ENCODE data around the gene EPO.
A peak's percentile ranks its signal among the peaks of the same experiment; 100 is the strongest.
"Not testable (repeated sequence)": the region's sequence is repeated elsewhere in the genome, so short reads cannot be mapped to it uniquely, and the experiment has no call there.

The EPO gene

DNA sequence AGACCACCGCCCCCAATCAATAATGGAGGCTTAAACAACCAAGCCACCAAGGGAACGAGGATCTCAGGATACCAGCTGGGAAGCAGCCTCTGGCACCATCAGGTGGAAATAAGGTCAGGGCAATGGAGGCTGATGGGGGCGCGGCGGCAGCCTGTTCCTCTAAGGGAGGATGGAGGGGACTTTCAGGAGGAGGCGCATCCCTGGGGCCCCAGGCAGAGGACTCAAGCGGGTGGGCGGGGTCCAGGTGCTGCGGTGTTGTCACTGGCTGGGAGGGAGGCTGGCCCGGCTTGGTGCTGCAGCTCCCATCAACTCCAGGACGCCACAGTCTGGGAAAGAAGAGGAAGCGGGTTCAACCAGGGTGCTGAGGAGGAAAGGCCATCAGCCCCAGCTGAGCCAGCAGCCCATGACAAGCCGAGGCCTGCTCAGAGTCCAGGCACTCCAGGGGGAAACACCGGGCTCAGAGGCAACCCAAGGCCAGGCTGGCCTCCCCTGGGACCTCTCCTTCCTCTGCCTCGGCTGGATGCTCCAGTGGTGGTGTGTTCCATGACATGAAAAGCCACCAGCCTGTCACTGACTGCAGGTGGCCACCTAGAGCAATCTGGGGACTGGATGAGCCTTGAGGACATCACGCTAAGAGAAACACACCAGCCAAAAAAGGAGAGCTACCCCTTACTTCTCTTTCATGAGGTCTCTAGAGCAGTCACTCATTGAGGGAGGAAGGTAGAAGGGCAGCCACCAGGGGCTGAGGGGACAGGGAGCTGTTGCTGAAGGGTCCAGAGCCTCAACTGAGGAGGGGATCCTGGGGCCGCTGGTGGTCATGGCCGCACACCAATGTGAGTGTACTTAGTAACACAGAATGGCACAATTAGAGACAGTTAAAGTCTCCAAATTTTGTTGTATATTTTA, 30.8 kb upstream of the EPO start:
- no peak overlapping the region for H3K4me3 ChIP-seq (ENCODE audit: insufficient read depth, low read depth, low read length)
- H3K27ac ChIP-seq (ENCODE audit: insufficient read depth, low read depth, low read length, poor library complexity, severe bottlenecking), result no peak overlapping the region
- peaks cover 33% of the 10 kb centered on the region for H3K36me3 ChIP-seq (ENCODE audit: control insufficient read depth, insufficient read depth, low read length)
- H3K9me3 ChIP-seq (ENCODE audit: control insufficient read depth, low read length), result no peaks in the 10 kb centered on the region
- WGBS, 2 experiments, result 92 to 93% methylated on average over 18 of the region's 18 CpGs
- H3K27me3 ChIP-seq (ENCODE audit: control insufficient read depth, insufficient read depth, low read length, poor library complexity, severe bottlenecking), result no peaks in the 10 kb centered on the region
- H3K4me1 ChIP-seq (ENCODE audit: control insufficient read depth, insufficient read depth, low read length), result peaks cover 18% of the 10 kb centered on the region

DNA sequence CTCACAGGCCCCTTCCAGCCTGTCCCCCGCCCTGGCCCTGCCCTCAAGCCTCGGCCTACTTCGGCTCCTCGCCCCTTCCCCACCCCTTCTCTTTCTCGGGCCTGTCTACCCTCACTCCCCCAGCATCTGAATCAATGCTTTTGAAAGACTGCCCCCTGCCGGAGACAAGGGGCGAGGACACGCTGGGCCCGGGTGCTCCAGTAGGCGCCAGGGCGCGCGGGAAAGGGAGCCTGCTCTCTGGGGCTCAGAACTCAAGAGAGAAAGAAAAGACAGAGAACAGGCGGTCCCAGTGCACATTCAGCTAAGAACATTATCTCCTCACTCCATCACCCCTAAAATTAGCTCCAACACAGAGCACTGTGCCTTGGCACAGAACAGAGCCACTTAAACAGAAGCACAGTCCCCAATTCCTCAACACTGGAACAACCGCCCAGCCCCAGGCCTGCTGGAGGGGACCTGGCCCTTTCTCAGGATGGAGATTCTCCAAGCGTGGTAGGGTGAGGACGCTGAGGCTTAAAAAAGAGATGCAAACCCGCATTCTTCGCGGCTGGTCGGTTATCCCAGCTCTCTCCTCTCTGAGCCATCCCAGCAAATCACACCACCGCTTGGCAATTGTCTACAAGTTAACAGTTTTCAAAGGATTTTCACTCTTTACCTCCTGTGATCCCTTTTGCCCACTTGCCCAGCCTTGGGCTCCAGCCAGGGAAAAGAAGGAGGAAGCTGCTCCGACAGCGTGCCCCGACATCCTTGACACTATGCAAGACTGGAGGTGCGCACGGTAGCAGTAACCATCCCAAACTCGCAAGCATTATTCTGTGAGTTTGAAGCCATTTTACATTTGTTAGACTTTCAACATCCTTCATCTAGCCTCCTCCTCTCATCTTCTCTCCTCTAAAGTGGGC, 28.3 kb upstream of the EPO start:
- Histone ChIP-seq H3K27ac (ENCODE audit: insufficient read depth, low read depth, low read length, poor library complexity, severe bottlenecking) (peak overlapping the region; percentile 38), H3K9me3 (ENCODE audit: control insufficient read depth, low read length) (no peaks in the 10 kb centered on the region), H3K4me1 (ENCODE audit: control insufficient read depth, insufficient read depth, low read length) (peaks cover 18% of the 10 kb centered on the region), H3K4me3 (ENCODE audit: insufficient read depth, low read depth, low read length) (peak overlapping the region; percentile 92), H3K36me3 (ENCODE audit: control insufficient read depth, insufficient read depth, low read length) (peaks cover 15% of the 10 kb centered on the region), H3K27me3 (ENCODE audit: control insufficient read depth, insufficient read depth, low read length, poor library complexity, severe bottlenecking) (peaks cover 15% of the 10 kb centered on the region)
- WGBS, 2 experiments, result 18 to 19% methylated on average over 28 of the region's 28 CpGs

DNA sequence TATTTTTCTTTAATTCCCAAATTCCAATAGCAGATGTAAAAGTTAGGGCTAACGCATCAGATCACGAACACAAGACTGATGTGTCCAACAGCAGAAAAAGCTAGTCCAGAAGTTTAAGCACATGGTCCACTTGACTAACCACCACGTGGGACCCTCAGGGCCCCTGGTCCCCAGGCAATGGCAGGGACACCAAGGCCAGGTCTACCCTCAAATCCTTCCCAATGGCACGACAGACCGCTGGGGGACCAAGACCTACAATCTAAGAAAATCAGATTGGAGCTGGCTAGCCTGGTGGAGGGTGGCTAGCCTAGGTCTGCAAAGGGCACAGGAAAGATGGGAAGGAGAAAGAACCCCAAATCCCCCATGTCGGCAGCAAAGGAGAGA, 27.7 kb upstream of the EPO start:
- 58 to 62% methylated on average over 6 of the region's 6 CpGs for WGBS, 2 experiments
- H3K9me3 ChIP-seq (ENCODE audit: control insufficient read depth, low read length), result no peaks in the 10 kb centered on the region
- no peak overlapping the region for H3K27ac ChIP-seq (ENCODE audit: insufficient read depth, low read depth, low read length, poor library complexity, severe bottlenecking)
- H3K4me1 ChIP-seq (ENCODE audit: control insufficient read depth, insufficient read depth, low read length), result peaks cover 18% of the 10 kb centered on the region
- peaks cover 8% of the 10 kb centered on the region for H3K36me3 ChIP-seq (ENCODE audit: control insufficient read depth, insufficient read depth, low read length)
- peak overlapping the region; percentile 92 for H3K4me3 ChIP-seq (ENCODE audit: insufficient read depth, low read depth, low read length)
- H3K27me3 ChIP-seq (ENCODE audit: control insufficient read depth, insufficient read depth, low read length, poor library complexity, severe bottlenecking), result peaks cover 15% of the 10 kb centered on the region

DNA sequence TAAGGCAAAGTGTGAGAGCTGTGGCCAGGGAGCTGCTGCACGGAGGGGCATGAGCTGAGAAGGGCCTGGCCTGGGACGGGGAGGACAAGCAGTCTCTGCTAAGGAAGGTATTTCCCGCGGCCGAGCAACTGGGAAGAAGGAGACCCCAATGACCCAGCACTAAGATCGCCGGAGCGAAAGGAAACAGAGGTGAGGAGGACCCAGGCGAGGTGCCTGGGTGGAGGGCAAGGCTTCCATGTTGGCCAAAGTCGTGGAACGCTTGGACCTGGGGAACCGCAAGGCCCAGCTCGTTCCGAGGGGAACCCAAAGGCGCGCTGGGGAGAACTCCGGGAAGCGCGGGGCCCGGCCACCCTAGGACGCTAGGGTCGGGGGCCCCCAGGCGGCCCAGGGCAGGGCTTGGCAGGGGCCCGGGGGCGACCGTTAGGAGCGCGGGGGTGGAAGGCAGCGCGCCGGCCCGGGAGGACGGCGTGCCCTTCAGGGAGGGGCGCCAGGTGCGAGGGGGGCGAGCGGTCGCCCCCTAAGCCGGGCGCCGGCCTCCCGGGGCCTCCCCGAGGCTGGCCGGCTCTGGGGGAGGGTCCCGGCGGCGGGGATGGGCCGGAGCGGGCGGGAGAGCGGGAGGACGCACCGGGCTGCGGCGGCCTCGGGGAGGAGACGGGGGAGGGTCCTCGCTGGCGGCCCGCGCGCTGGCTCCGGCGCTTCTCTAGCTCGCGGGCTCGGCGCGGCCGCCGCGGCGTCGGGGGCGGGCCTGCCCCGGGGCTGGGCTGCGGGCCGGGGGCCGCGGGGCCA, 26.8 kb upstream of the EPO start:
- H3K9me3 ChIP-seq (ENCODE audit: control insufficient read depth, low read length), result no peaks in the 10 kb centered on the region
- peak overlapping the region; percentile 92 for H3K4me3 ChIP-seq (ENCODE audit: insufficient read depth, low read depth, low read length)
- H3K27me3 ChIP-seq (ENCODE audit: control insufficient read depth, insufficient read depth, low read length, poor library complexity, severe bottlenecking), result peaks cover 15% of the 10 kb centered on the region
- peak overlapping the region; percentile 71 for H3K27ac ChIP-seq (ENCODE audit: insufficient read depth, low read depth, low read length, poor library complexity, severe bottlenecking)
- H3K36me3 ChIP-seq (ENCODE audit: control insufficient read depth, insufficient read depth, low read length), result peaks cover 4% of the 10 kb centered on the region
- 0 to 1% methylated on average over 81 of the region's 81 CpGs for WGBS, 2 experiments
- H3K4me1 ChIP-seq (ENCODE audit: control insufficient read depth, insufficient read depth, low read length), result peaks cover 18% of the 10 kb centered on the region

DNA sequence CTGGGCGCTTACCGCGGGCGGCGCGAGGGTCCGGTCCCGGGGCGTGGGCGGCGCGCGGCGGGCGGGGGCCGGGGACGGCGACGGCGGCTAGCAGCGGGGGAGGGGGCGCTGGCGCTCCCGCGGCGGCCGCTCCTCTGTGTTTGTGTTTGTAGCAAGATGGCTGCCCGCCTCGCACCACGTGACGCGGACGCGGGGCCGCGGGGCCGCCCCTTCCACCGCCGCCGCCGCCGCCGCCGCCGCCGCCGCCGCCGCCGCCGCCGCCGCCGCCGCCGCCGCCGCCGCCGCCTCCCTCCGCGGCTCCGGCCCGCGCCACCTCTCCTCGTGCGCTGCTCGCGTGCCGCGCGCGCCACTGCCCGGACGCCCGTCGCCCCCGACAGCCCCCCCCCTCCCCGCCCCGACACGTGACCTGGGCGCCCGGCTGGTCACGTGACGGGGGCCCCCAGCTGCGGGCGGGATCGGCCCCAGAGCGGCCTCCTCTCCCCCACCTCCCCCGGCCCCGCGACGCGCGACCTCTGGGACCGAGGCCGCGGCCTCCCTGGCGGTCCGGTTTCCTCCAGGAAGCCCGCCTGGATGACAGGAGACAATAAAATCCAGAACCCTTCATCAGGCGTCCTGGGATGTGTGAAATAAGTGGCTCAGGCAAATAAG, 26.0 kb upstream of the EPO start, which contains the start of gene GIGYF1:
Gene GIGYF1 (minus strand): TSS at position 153 of the 648 bp plus-strand sequence. CDS start 6,012 bp downstream, outside the sequence.
- H3K27me3 ChIP-seq (ENCODE audit: control insufficient read depth, insufficient read depth, low read length, poor library complexity, severe bottlenecking), result peaks cover 15% of the 10 kb centered on the region
- peaks cover 18% of the 10 kb centered on the region for H3K4me1 ChIP-seq (ENCODE audit: control insufficient read depth, insufficient read depth, low read length)
- H3K4me3 ChIP-seq (ENCODE audit: insufficient read depth, low read depth, low read length), result peak within 1 kb of the TSS; percentile 92
- no peaks in the 10 kb centered on the region for H3K9me3 ChIP-seq (ENCODE audit: control insufficient read depth, low read length)
- peak within 1 kb of the TSS; percentile 71 for H3K27ac ChIP-seq (ENCODE audit: insufficient read depth, low read depth, low read length, poor library complexity, severe bottlenecking)
- H3K36me3 ChIP-seq (ENCODE audit: control insufficient read depth, insufficient read depth, low read length), result peaks cover 1% of the 10 kb centered on the region
- 1% methylated on average over 98 to 102 of the region's 102 CpGs for whole genome bisulfite sequencing, 2 experiments

DNA sequence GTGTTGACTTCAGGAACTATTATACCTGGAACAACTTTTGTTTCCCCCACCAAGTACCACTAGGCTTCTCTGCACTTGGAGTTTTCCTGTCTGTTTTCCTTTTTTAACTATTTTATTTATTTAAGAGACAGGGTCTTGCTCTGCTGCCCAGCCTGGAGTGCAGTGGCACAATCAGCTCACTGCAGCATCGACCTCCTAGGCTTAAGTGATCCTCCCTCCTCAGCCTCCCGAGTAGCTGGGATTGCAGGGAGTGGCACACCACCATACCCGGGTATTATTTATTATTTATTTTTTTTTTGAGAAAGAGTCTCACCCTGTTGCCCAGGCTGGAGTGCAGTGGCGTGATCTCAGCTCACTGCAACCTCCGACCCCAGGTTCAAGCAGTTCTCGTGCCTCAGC, 24.1 kb upstream of the EPO start:
- no peak overlapping the region for H3K4me3 ChIP-seq (ENCODE audit: insufficient read depth, low read depth, low read length)
- H3K4me1 ChIP-seq (ENCODE audit: control insufficient read depth, insufficient read depth, low read length), result peaks cover 15% of the 10 kb centered on the region
- H3K36me3 ChIP-seq (ENCODE audit: control insufficient read depth, insufficient read depth, low read length), result no peaks in the 10 kb centered on the region
- no peak overlapping the region for H3K27ac ChIP-seq (ENCODE audit: insufficient read depth, low read depth, low read length, poor library complexity, severe bottlenecking)
- H3K27me3 ChIP-seq (ENCODE audit: control insufficient read depth, insufficient read depth, low read length, poor library complexity, severe bottlenecking), result peaks cover 15% of the 10 kb centered on the region
- 90 to 92% methylated on average over 6 of the region's 6 CpGs for WGBS, 2 experiments
- H3K9me3 ChIP-seq (ENCODE audit: control insufficient read depth, low read length), result no peaks in the 10 kb centered on the region

DNA sequence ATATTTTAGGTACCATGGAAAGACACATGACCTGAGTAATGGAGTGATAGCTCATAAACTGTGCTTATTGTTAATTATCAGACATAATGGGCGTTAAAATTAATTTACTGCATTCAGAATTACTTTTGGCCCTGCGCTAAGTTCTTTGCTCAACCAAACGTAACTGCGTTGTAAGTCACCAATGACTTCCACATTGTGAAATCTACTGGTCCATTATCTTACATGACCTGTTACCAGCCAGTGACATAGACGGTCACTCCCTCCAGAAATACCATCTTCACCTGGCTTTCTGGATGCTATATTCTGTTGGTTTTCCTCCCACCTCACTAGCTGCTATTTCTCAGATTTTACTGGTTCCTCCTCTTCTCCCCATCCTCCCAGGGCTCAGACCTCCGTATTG, 21.2 kb upstream of the EPO start:
- no peaks in the 10 kb centered on the region for H3K36me3 ChIP-seq (ENCODE audit: control insufficient read depth, insufficient read depth, low read length)
- H3K9me3 ChIP-seq (ENCODE audit: control insufficient read depth, low read length), result no peaks in the 10 kb centered on the region
- no peak overlapping the region for H3K4me3 ChIP-seq (ENCODE audit: insufficient read depth, low read depth, low read length)
- H3K27ac ChIP-seq (ENCODE audit: insufficient read depth, low read depth, low read length, poor library complexity, severe bottlenecking), result no peak overlapping the region
- WGBS, 2 experiments, result 88 to 89% methylated on average over 6 of the region's 6 CpGs
- H3K4me1 ChIP-seq (ENCODE audit: control insufficient read depth, insufficient read depth, low read length), result no peaks in the 10 kb centered on the region
- peaks cover 15% of the 10 kb centered on the region for H3K27me3 ChIP-seq (ENCODE audit: control insufficient read depth, insufficient read depth, low read length, poor library complexity, severe bottlenecking)

DNA sequence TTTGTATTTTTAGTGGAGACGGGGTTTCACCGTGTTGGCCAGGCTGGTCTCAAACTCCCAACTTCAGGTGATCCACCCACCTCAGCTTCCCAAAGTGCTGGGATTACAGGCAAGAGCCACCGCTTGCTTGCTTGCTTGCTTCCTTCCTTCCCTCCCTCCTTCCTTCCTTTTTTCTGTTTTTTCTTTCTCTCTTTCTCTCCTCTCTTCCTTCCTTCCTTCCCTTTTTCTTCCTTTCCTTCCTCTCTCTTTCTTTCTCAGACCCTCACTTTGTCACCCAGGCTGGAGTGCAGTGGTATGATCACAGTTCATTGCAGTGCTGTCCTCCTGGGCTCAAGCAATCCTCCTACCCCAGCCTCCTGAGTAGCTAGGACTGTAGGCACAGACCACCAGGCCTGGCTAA, 19.2 kb upstream of the EPO start:
- not testable (repeated sequence) for H3K4me1 ChIP-seq (ENCODE audit: control insufficient read depth, insufficient read depth, low read length); H3K27me3 ChIP-seq (ENCODE audit: control insufficient read depth, insufficient read depth, low read length, poor library complexity, severe bottlenecking); H3K4me3 ChIP-seq (ENCODE audit: insufficient read depth, low read depth, low read length); H3K36me3 ChIP-seq (ENCODE audit: control insufficient read depth, insufficient read depth, low read length); H3K9me3 ChIP-seq (ENCODE audit: control insufficient read depth, low read length); H3K27ac ChIP-seq (ENCODE audit: insufficient read depth, low read depth, low read length, poor library complexity, severe bottlenecking)
- 91 to 95% methylated on average over 3 of the region's 3 CpGs for WGBS, 2 experiments

DNA sequence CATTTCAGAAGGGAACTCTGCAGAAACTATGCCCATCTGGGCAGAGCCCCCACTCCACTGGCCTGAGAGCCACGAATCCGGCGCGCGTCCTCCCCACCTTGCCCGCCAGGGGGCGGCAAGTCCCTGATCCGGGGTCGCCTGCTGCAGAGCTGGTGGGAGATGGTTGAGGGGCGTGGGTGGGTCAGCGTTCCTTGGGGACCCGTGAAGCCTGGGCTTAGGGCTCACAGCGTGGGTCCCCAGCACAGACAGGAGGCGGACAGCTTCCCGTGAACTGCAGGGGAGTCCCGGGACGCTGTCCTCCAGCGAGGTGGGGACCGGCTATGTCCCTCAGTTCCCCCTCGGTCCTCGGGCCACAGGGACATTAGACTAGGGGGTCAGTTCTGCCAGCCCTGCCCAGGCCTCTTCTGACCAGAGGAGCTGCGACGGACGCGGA, 14.9 kb upstream of the EPO start:
- H3K36me3 ChIP-seq (ENCODE audit: control insufficient read depth, insufficient read depth, low read length), result peaks cover 13% of the 10 kb centered on the region
- H3K4me3 ChIP-seq (ENCODE audit: insufficient read depth, low read depth, low read length), result peak overlapping the region; percentile 77
- H3K27ac ChIP-seq (ENCODE audit: insufficient read depth, low read depth, low read length, poor library complexity, severe bottlenecking), result peak overlapping the region; percentile 91
- no peaks in the 10 kb centered on the region for H3K9me3 ChIP-seq (ENCODE audit: control insufficient read depth, low read length)
- peaks cover 9% of the 10 kb centered on the region for H3K4me1 ChIP-seq (ENCODE audit: control insufficient read depth, insufficient read depth, low read length)
- WGBS, 2 experiments, result 0% methylated on average over 25 of the region's 25 CpGs
- H3K27me3 ChIP-seq (ENCODE audit: control insufficient read depth, insufficient read depth, low read length, poor library complexity, severe bottlenecking), result no peaks in the 10 kb centered on the region

All from ectodermal cell (in vitro differentiated cells).